Choroid plexus epithelial cell (primary cell): ENCODE results near the gene KLF4.

Experiments used
- DNase-seq: peaks from one replicate; pipeline ENCODE4 v3.0.0-alpha.2; 2010; ENCODE audit warnings: low read depth
- H3K4me3 ChIP-seq: 2 replicates; pipeline ENCODE4 v1.5.1; 2011; ENCODE audit warnings: low read depth, mild to moderate bottlenecking, control low read depth, low read length, moderate library complexity
- CTCF ChIP-seq: conservative IDR thresholded peaks from 2 replicates; pipeline ENCODE4 v1.5.1; 2011; ENCODE audit warnings: low read depth, mild to moderate bottlenecking, control low read depth, inconsistent platforms, low read length, moderate library complexity

The KLF4 gene

GRCh38 chr9:107465467-107466451, 23.8 kb downstream of the KLF4 start:
- DNase-seq: peak; percentile 58
- peak; percentile 52 for TF ChIP-seq CTCF
- H3K4me3 ChIP-seq: peak overlapping the region; percentile 65

GRCh38 chr9:107464516-107464915, 25.1 kb downstream of the KLF4 start:
- H3K4me3 ChIP-seq: no peak overlapping the region
- TF ChIP-seq CTCF: no peak
- no peak for DNase-seq

GRCh38 chr9:107462691-107463090, 26.9 kb downstream of the KLF4 start:
- DNase-seq: peak; percentile 43
- TF ChIP-seq CTCF: no peak
- H3K4me3 ChIP-seq: no peak overlapping the region

- no peak for TF ChIP-seq CTCF
- no peak overlapping the region for H3K4me3 ChIP-seq
- DNase-seq: no peak
Measured at GRCh38 chr9:107460153-107461023, 29.2 kb downstream of the KLF4 start.

GRCh38 chr9:107455425-107456135, 34.0 kb downstream of the KLF4 start:
- no peak overlapping the region for H3K4me3 ChIP-seq
- DNase-seq: no peak
- no peak for TF ChIP-seq CTCF

GRCh38 chr9:107453479-107453878, 36.1 kb downstream of the KLF4 start:
- H3K4me3 ChIP-seq: no peak overlapping the region
- no peak for DNase-seq
- no peak for TF ChIP-seq CTCF
